ENCODE data around the gene RCOR3. TPM values are rescaled to one million over a fixed set of nuclear protein-coding genes. Genes with fewer than 3 reads are reported as not detected.

RCOR3 gene
- total RNA-seq, 4 donors from 2014 or later: 52.2 to 77.6 (median 72.1) TPM

DNA sequence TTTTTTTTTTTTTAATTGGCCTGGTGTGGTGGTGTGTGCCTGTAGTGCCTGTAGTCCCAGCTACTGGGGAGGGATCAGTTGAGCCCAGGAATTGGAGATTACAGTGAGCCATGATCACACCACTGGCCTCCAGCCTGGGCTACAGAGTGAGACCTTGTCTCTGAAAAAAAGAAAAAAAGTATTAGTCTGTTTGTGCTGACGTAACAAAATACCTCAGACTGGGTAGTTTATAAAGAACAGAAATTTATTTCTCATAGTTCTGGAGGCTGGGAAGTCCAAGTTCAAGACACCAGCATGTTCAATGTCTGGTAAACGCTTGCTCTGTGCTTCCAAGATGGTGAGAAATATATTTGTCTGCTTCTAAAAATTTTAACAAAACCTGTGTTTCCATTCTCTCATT is 93.3 kb downstream of the RCOR3 start:
- no peak for DNase-seq
- Histone ChIP-seq H3K36me3 (no peaks in the 10 kb centered on the region), H3K9me3 (no peaks in the 10 kb centered on the region), H3K27ac (no peak overlapping the region), H3K27me3 (no peaks in the 10 kb centered on the region), H3K4me1 (peaks cover 0 to 9% (median 2%) of the 10 kb centered on the region in 4 donors), H3K4me3 (no peak overlapping the region)
- in situ Hi-C loops (cut with MboI; ENCODE audit: low pct_ligation_motif_present in 1 of 4, low pct_unique_long_range_greater_than_20kb in 1 of 4, low sequenced_read_pairs in 3 of 4) (no loop called here), intact Hi-C loops (cut with DNase I; ENCODE audit: low total_unique reads) (no loop called here)
- WGBS, 2 donors (ENCODE audit: low coverage in 1 of 2): 88 to 100% methylated on average over 2 of the region's 2 CpGs
- TF ChIP-seq POLR2A (IDR thresholded peaks at IDR 0.05): no peak
- no peak for TF ChIP-seq CTCF (IDR thresholded peaks at IDR 0.05)
- no peak for TF ChIP-seq EP300 (IDR thresholded peaks at IDR 0.05; ENCODE audit: low read depth)
- no peak for TF ChIP-seq POLR2AphosphoS5 (IDR thresholded peaks at IDR 0.05)

DNA sequence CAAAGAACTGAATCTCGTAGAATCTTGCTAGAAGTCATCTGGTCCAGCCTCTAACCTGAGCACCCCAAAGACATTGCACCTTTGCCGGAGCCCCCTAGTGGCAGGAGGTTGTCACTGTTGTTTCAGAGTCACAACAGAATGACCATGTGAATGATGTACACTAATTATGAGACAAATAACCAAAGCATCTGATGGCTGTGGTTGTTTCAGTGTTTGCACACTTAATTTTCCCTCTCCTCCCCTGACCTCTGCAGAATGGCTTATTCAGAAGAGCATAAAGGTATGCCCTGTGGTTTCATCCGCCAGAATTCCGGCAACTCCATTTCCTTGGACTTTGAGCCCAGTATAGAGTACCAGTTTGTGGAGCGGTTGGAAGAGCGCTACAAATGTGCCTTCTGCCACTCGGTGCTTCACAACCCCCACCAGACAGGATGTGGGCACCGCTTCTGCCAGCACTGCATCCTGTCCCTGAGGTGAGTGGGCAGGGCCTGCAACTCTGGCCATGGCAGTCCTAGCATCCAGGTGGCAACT is 93.9 kb downstream of the RCOR3 start:
- peak; percentile 73 for DNase-seq
- 48% methylated on average over 8 of the region's 8 CpGs; no CpG with 5 or more reads in 1 of the 2 donors for WGBS, 2 donors (ENCODE audit: low coverage in 1 of 2)
- H3K4me1 ChIP-seq: peaks cover 0 to 9% (median 2%) of the 10 kb centered on the region in 4 donors
- no peaks in the 10 kb centered on the region for H3K27me3 ChIP-seq
- no peak overlapping the region for H3K27ac ChIP-seq
- no peaks in the 10 kb centered on the region for H3K36me3 ChIP-seq
- no peaks in the 10 kb centered on the region for H3K9me3 ChIP-seq
- intact Hi-C loops (cut with DNase I; ENCODE audit: low total_unique reads) (no loop called here), in situ Hi-C loops (cut with MboI; ENCODE audit: low pct_ligation_motif_present in 1 of 4, low pct_unique_long_range_greater_than_20kb in 1 of 4, low sequenced_read_pairs in 3 of 4) (no loop called here)
- no peak overlapping the region for H3K4me3 ChIP-seq
- TF ChIP-seq POLR2AphosphoS5 (IDR thresholded peaks at IDR 0.05) (no peak), CTCF (IDR thresholded peaks at IDR 0.05) (peak; percentile 58 to 78 (median 74))

GRCh38 chr1:211353562-211354212 is 94.5 kb downstream of the RCOR3 start:
- WGBS, 2 donors (ENCODE audit: low coverage in 1 of 2): 5% methylated on average over 1 of the region's 1 CpG; no CpG with 5 or more reads in 1 of the 2 donors
- intact Hi-C loops (cut with DNase I; ENCODE audit: low total_unique reads): no loop called here
- Histone ChIP-seq H3K36me3 (no peaks in the 10 kb centered on the region), H3K4me1 (peaks cover 0 to 9% (median 2%) of the 10 kb centered on the region in 4 donors), H3K27me3 (no peaks in the 10 kb centered on the region), H3K9me3 (no peaks in the 10 kb centered on the region), H3K4me3 (no peak overlapping the region), H3K27ac (no peak overlapping the region)
- in situ Hi-C loops (cut with MboI; ENCODE audit: low pct_ligation_motif_present in 1 of 4, low pct_unique_long_range_greater_than_20kb in 1 of 4, low sequenced_read_pairs in 3 of 4): no loop called here
- no peak for DNase-seq
- TF ChIP-seq CTCF (IDR thresholded peaks at IDR 0.05) (no peak), POLR2AphosphoS5 (IDR thresholded peaks at IDR 0.05) (no peak), POLR2A (IDR thresholded peaks at IDR 0.05) (no peak), EP300 (IDR thresholded peaks at IDR 0.05; ENCODE audit: low read depth) (no peak)

DNA sequence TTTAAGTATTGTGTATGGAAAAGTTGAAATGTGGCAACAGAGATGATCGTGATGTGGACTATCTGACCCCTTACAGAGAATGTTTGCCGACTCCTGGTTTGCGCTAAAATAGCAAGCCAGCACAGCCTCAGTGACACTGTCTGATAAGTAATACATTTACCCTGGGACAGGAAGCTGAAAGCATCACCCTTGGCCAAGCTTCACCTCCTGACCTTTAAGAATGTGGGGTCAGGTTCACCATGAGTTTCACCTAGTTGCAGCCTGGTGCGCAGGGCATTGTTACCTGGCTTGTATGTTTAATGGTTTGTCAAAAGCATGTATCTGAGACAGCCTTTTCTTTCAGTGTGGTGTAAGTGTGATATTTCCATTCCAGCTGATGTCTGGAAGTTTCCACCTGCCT is 96.7 kb downstream of the RCOR3 start:
- no peak for DNase-seq

More for the DNA sequence above, 96.7 kb downstream of the RCOR3 start:
- no peak for TF ChIP-seq POLR2A (IDR thresholded peaks at IDR 0.05)
- TF ChIP-seq CTCF (IDR thresholded peaks at IDR 0.05): no peak
- TF ChIP-seq EP300 (IDR thresholded peaks at IDR 0.05; ENCODE audit: low read depth): no peak
- no peak for TF ChIP-seq POLR2AphosphoS5 (IDR thresholded peaks at IDR 0.05)
- Histone ChIP-seq H3K36me3 (peaks cover 0 to 11% (median 2%) of the 10 kb centered on the region in 4 donors), H3K4me3 (no peak overlapping the region), H3K27ac (no peak overlapping the region), H3K9me3 (no peaks in the 10 kb centered on the region), H3K4me1 (peaks cover 0 to 4% (median 0%) of the 10 kb centered on the region in 4 donors), H3K27me3 (no peaks in the 10 kb centered on the region)
- intact Hi-C loops (cut with DNase I; ENCODE audit: low total_unique reads) (no loop called here), in situ Hi-C loops (cut with MboI; ENCODE audit: low pct_ligation_motif_present in 1 of 4, low pct_unique_long_range_greater_than_20kb in 1 of 4, low sequenced_read_pairs in 3 of 4) (no loop called here)
- WGBS, 2 donors (ENCODE audit: low coverage in 1 of 2): 91 to 100% methylated on average over 1 to 4 of the region's 4 CpGs
